GM23338 (cell line): ENCODE measurements around the gene CRY1. TPM values are rescaled to one million over a fixed set of nuclear protein-coding genes. Genes with fewer than 3 reads are reported as not detected.

Source experiments
- ATAC-seq: fragments of 200-7000 bp; cut with Tn5 transposase; 3 replicates; pipeline ENCODE4 v1.9.1; 2020
- DNase-seq: peaks from one replicate; pipeline ENCODE4 v3.0.0-alpha.2; 2015; ENCODE audit warnings: low spot score
- H2AFZ ChIP-seq: fragments of 200-600 bp; sonication (generic); 2 replicates; pipeline ENCODE4 v1.8.0; 2016; ENCODE audit warnings: antibody characterized with exemption, mild to moderate bottlenecking, moderate library complexity
- H3F3A ChIP-seq: fragments of 200-600 bp; sonication (generic); replicated peaks from 2 replicates; pipeline ENCODE4 v1.8.0; 2017; ENCODE audit warnings: antibody characterized with exemption, mixed run types, low read depth
- H3K27ac ChIP-seq: fragments of 200-600 bp; sonication (generic); 2 replicates; pipeline ENCODE4 v1.6.1; 2016; ENCODE audit warnings: low read depth
- H3K27me3 ChIP-seq: fragments of 200-600 bp; sonication (generic); 2 replicates; pipeline ENCODE4 v1.8.0; 2016; ENCODE audit warnings: mild to moderate bottlenecking, mixed run types, moderate library complexity; ENCODE audit not compliant: insufficient read depth
- H3K36me3 ChIP-seq: fragments of 200-600 bp; sonication (generic); 2 replicates; pipeline ENCODE4 v1.8.0; 2016; ENCODE audit warnings: mild to moderate bottlenecking; ENCODE audit not compliant: insufficient read depth
- H3K4me1 ChIP-seq: fragments of 200-600 bp; sonication (generic); 2 replicates; pipeline ENCODE4 v1.8.0; 2016; ENCODE audit warnings: mild to moderate bottlenecking, moderate library complexity; ENCODE audit not compliant: insufficient read depth
- H3K4me2 ChIP-seq: fragments of 200-600 bp; sonication (generic); 2 replicates; pipeline ENCODE4 v1.7.1; 2017; ENCODE audit warnings: mixed run types
- H3K4me3 ChIP-seq: fragments of 200-600 bp; sonication (generic); 2 replicates; pipeline ENCODE4 v1.6.1; 2016; ENCODE audit warnings: mixed run types
- H3K79me2 ChIP-seq: fragments of 200-600 bp; sonication (generic); replicated peaks from 2 replicates; pipeline ENCODE4 v1.8.0; 2017; ENCODE audit warnings: mild to moderate bottlenecking; ENCODE audit not compliant: insufficient read depth
- H3K9me2 ChIP-seq: fragments of 200-600 bp; sonication (generic); 2 replicates; pipeline ENCODE4 v1.8.0; 2017; ENCODE audit not compliant: insufficient read depth
- H4K20me1 ChIP-seq: fragments of 200-600 bp; sonication (generic); replicated peaks from 2 replicates; pipeline ENCODE4 v1.8.0; 2017; ENCODE audit warnings: mild to moderate bottlenecking; ENCODE audit not compliant: insufficient read depth
- H3K27ac Mint-ChIP-seq: 2 replicates; pipeline ENCODE4 v1.8.0; 2020; ENCODE audit warnings: inconsistent platforms, mild to moderate bottlenecking, moderate library complexity, mixed read lengths
- H3K27me3 Mint-ChIP-seq: 3 replicates; pipeline ENCODE4 v1.8.0; 2022; ENCODE audit warnings: low read depth, mild to moderate bottlenecking, moderate library complexity, mixed read lengths, inconsistent platforms; ENCODE audit not compliant: insufficient read depth, poor library complexity
- H3K36me3 Mint-ChIP-seq: 3 replicates; pipeline ENCODE4 v1.8.0; 2021; ENCODE audit warnings: low read depth, mild to moderate bottlenecking, inconsistent platforms, moderate library complexity, mixed read lengths
- H3K4me1 Mint-ChIP-seq: 3 replicates; pipeline ENCODE4 v1.8.0; 2020; ENCODE audit warnings: mild to moderate bottlenecking, inconsistent platforms, mixed read lengths
- H3K4me3 Mint-ChIP-seq: 3 replicates; pipeline ENCODE4 v1.8.0; 2021; ENCODE audit warnings: moderate library complexity, mild to moderate bottlenecking, inconsistent platforms, mixed read lengths
- H3K9me3 Mint-ChIP-seq: 3 replicates; pipeline ENCODE4 v1.8.0; 2020; ENCODE audit warnings: moderate library complexity, mild to moderate bottlenecking, inconsistent platforms, mixed read lengths
- CREB1 ChIP-seq: fragments of 250-450 bp; sonication (Bioruptor Pico); IDR thresholded peaks from 2 replicates; pipeline ENCODE4 v1.5.0; 2020; ENCODE audit warnings: low read depth, mild to moderate bottlenecking, moderate library complexity
- ETS1 ChIP-seq: IDR thresholded peaks from 2 replicates; pipeline ENCODE4 v1.6.1; 2016; ENCODE audit warnings: antibody characterized with exemption
- EZH2 ChIP-seq: fragments of 200-600 bp; sonication (generic); IDR thresholded peaks from one replicate; pipeline ENCODE4 v1.8.0; 2017; ENCODE audit warnings: antibody characterized with exemption, mild to moderate bottlenecking, low read depth; ENCODE audit not compliant: unreplicated experiment
- EZH2phosphoT487 ChIP-seq: fragments of 200-600 bp; sonication (generic); IDR thresholded peaks from one replicate; pipeline ENCODE4 v1.8.1; 2018; ENCODE audit warnings: antibody characterized with exemption; ENCODE audit not compliant: unreplicated experiment
- JUNB ChIP-seq: IDR thresholded peaks from one replicate; pipeline ENCODE4 v1.6.1; 2016; ENCODE audit warnings: antibody characterized with exemption; ENCODE audit not compliant: unreplicated experiment
- NANOG ChIP-seq: IDR thresholded peaks from 2 replicates; pipeline ENCODE4 v1.6.1; 2016; ENCODE audit warnings: antibody characterized with exemption, borderline replicate concordance
- POLR2AphosphoS5 ChIP-seq: IDR thresholded peaks from 2 replicates; pipeline ENCODE4 v1.6.1; 2016; ENCODE audit warnings: antibody characterized with exemption, low read depth
- REST ChIP-seq: IDR thresholded peaks from one replicate; pipeline ENCODE4 v1.6.1; 2018; ENCODE audit warnings: antibody characterized with exemption; ENCODE audit not compliant: unreplicated experiment
- STAT1 ChIP-seq: IDR thresholded peaks from one replicate; pipeline ENCODE4 v1.6.1; 2016; ENCODE audit warnings: antibody characterized with exemption; ENCODE audit not compliant: unreplicated experiment
- ZNF114 ChIP-seq: fragments of 250-450 bp; sonication (Bioruptor Pico); IDR thresholded peaks from 2 replicates; pipeline ENCODE4 v1.5.0; 2020; ENCODE audit warnings: mild to moderate bottlenecking, moderate library complexity
- ZNF331 ChIP-seq: fragments of 250-450 bp; sonication (Bioruptor Pico); IDR thresholded peaks from 2 replicates; pipeline ENCODE4 v1.5.0; 2020; ENCODE audit warnings: low read depth, mild to moderate bottlenecking, moderate library complexity
- ZNF462 ChIP-seq: fragments of 250-450 bp; sonication (Bioruptor Pico); IDR thresholded peaks from 2 replicates; pipeline ENCODE4 v1.5.0; 2020; ENCODE audit warnings: mild to moderate bottlenecking, moderate library complexity
- polyA plus RNA-seq: library from polyadenylated mRNA; unstranded; fragments of >200 nt; fragmentation: Nextera tagmentation; extraction: Ambion mirVana; gene quantifications from 2 replicates; pipeline ENCODE4 v1.2.1, GENCODE V29; 2016
- total RNA-seq: library from RNA; depleted of rRNA; stranded (reverse); fragments of >200 nt; shearing (Covaris generic); gene quantifications from 2 replicates; pipeline ENCODE4 v1.2.3, GENCODE V29; 2014
- TF ChIP-seq, protein P1 (sequence below), 2 experiments: fragments of 200-600 bp in 1 of 2; sonication (generic) in 1 of 2; conservative IDR thresholded peaks; 2 replicates each; pipeline versions ENCODE4 v1.5.1 to v1.6.1; 2016 to 2017; ENCODE audit warnings: antibody characterized with exemption in 2 of 2, low read depth in 2 of 2, mild to moderate bottlenecking in 2 of 2, moderate library complexity in 1 of 2

CRY1 gene
- total and polyA plus RNA-seq, 2 experiments from 2014 or later: 27.7 to 28.2 TPM

GRCh38 chr12:106954462-106955376 is 138.6 kb downstream of the CRY1 start:
- ATAC-seq (peak; percentile 1), DNase-seq (peak; percentile 27)
- Histone ChIP-seq H3K36me3 (no peaks in the 10 kb centered on the region), H3K4me1 (peaks cover 10% of the 10 kb centered on the region; the same call in 1 of the 2 replicates), H3F3A (0 out of 2 replicates have a peak, but pooled peaks cover 12% of the 10 kb centered on the region), H3K4me2 (peak overlapping the region; percentile 88), H3K27me3 (peaks cover 19% of the 10 kb centered on the region), H3K27ac (no peak overlapping the region), H2AFZ (peak overlapping the region; percentile 92), H4K20me1 (no peaks in the 10 kb centered on the region; the same call in 1 of the 2 replicates), H3K4me3 (peak overlapping the region; percentile 97), H3K9me2 (0 out of 2 replicates have a peak, but pooled peaks cover 2% of the 10 kb centered on the region), H3K79me2 (peaks cover 26% of the 10 kb centered on the region)
- no peak for TF ChIP-seq EZH2phosphoT487
- no peak for TF ChIP-seq CREB1 (CRISPR knock-in tag)
- no peak for TF ChIP-seq STAT1
- TF ChIP-seq, protein P1, sequence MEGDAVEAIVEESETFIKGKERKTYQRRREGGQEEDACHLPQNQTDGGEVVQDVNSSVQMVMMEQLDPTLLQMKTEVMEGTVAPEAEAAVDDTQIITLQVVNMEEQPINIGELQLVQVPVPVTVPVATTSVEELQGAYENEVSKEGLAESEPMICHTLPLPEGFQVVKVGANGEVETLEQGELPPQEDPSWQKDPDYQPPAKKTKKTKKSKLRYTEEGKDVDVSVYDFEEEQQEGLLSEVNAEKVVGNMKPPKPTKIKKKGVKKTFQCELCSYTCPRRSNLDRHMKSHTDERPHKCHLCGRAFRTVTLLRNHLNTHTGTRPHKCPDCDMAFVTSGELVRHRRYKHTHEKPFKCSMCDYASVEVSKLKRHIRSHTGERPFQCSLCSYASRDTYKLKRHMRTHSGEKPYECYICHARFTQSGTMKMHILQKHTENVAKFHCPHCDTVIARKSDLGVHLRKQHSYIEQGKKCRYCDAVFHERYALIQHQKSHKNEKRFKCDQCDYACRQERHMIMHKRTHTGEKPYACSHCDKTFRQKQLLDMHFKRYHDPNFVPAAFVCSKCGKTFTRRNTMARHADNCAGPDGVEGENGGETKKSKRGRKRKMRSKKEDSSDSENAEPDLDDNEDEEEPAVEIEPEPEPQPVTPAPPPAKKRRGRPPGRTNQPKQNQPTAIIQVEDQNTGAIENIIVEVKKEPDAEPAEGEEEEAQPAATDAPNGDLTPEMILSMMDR (conservative IDR thresholded peaks at IDR 0.05; ENCODE audit: low read depth in 2 of 2): no peak
- TF ChIP-seq ZNF462: no peak
- no peak for TF ChIP-seq ETS1
- no peak for TF ChIP-seq ZNF331
- TF ChIP-seq JUNB: no peak
- TF ChIP-seq NANOG: no peak
- TF ChIP-seq ZNF114 (CRISPR knock-in tag): no peak
- no peak for TF ChIP-seq POLR2AphosphoS5
- no peak for TF ChIP-seq EZH2
- no peak for TF ChIP-seq REST
- H3K27ac Mint-ChIP-seq: no peak overlapping the region
- H3K27me3 Mint-ChIP-seq: peaks cover 11% of the 10 kb centered on the region
- peaks cover 3% of the 10 kb centered on the region; the same call in 1 of the 3 replicates for H3K9me3 Mint-ChIP-seq
- H3K4me1 Mint-ChIP-seq: no peaks in the 10 kb centered on the region; the same call in 1 of the 3 replicates
- peak overlapping the region; percentile 95 for H3K4me3 Mint-ChIP-seq
- H3K36me3 Mint-ChIP-seq: no peaks in the 10 kb centered on the region
